Measurements from ENCODE around the gene MXI1.

MXI1 gene

GRCh38 chr10:110212119-110213006 lies 5.0 kb downstream of the MXI1 start:
- H3K27ac ChIP-seq = peak overlapping the region; percentile 75
- DNase-seq (ENCODE audit: low read depth, low spot score) = no peak

- H3K27ac ChIP-seq = no peak overlapping the region
Measured at GRCh38 chr10:110214371-110214826, 7.0 kb downstream of the MXI1 start.

GRCh38 chr10:110215286-110216170 lies 8.1 kb downstream of the MXI1 start:
- no peak overlapping the region for H3K27ac ChIP-seq
- no peak for DNase-seq (ENCODE audit: low read depth, low spot score)

More at GRCh38 chr10:110214371-110214826, 7.0 kb downstream of the MXI1 start:
- no peak for DNase-seq (ENCODE audit: low read depth, low spot score)

GRCh38 chr10:110216240-110216639 lies 8.8 kb downstream of the MXI1 start:
- H3K27ac ChIP-seq = no peak overlapping the region
- no peak for DNase-seq (ENCODE audit: low read depth, low spot score)

GRCh38 chr10:110216942-110217661 lies 9.7 kb downstream of the MXI1 start:
- no peak for DNase-seq (ENCODE audit: low read depth, low spot score)

GRCh38 chr10:110217662-110218008 lies 10.2 kb downstream of the MXI1 start:
- DNase-seq (ENCODE audit: low read depth, low spot score) = no peak
- H3K27ac ChIP-seq = no peak overlapping the region

More at GRCh38 chr10:110216942-110217661, 9.7 kb downstream of the MXI1 start:
- H3K27ac ChIP-seq = no peak overlapping the region

- no peak overlapping the region for H3K27ac ChIP-seq
- no peak for DNase-seq (ENCODE audit: low read depth, low spot score)
Measured at GRCh38 chr10:110218632-110219031, 11.2 kb downstream of the MXI1 start.

GRCh38 chr10:110219884-110220283 lies 12.5 kb downstream of the MXI1 start:
- H3K27ac ChIP-seq = no peak overlapping the region
- DNase-seq (ENCODE audit: low read depth, low spot score) = no peak

- no peak for DNase-seq (ENCODE audit: low read depth, low spot score)
- H3K27ac ChIP-seq = no peak overlapping the region
Measured at GRCh38 chr10:110220398-110220797, 13.0 kb downstream of the MXI1 start.

- no peak for DNase-seq (ENCODE audit: low read depth, low spot score)
- H3K27ac ChIP-seq = no peak overlapping the region
Measured at GRCh38 chr10:110221044-110221720, 13.8 kb downstream of the MXI1 start.

GRCh38 chr10:110221721-110222261 lies 14.4 kb downstream of the MXI1 start:
- no peak overlapping the region for H3K27ac ChIP-seq
- no peak for DNase-seq (ENCODE audit: low read depth, low spot score)

- no peak for DNase-seq (ENCODE audit: low read depth, low spot score)
- H3K27ac ChIP-seq = no peak overlapping the region
Measured at GRCh38 chr10:110222641-110223297, 15.4 kb downstream of the MXI1 start.

- H3K27ac ChIP-seq = no peak overlapping the region
- DNase-seq (ENCODE audit: low read depth, low spot score) = no peak
Measured at GRCh38 chr10:110223298-110223925, 16.0 kb downstream of the MXI1 start.

- H3K27ac ChIP-seq = peak overlapping the region; percentile 69
Measured at GRCh38 chr10:110224992-110225391, 17.6 kb downstream of the MXI1 start.

GRCh38 chr10:110225441-110225755 lies 18.0 kb downstream of the MXI1 start:
- peak overlapping the region; percentile 69 for H3K27ac ChIP-seq
- no peak for DNase-seq (ENCODE audit: low read depth, low spot score)

More at GRCh38 chr10:110224992-110225391, 17.6 kb downstream of the MXI1 start:
- no peak for DNase-seq (ENCODE audit: low read depth, low spot score)

- DNase-seq (ENCODE audit: low read depth, low spot score) = no peak
- peak overlapping the region; percentile 69 for H3K27ac ChIP-seq
Measured at GRCh38 chr10:110225756-110226542, 18.5 kb downstream of the MXI1 start.

GRCh38 chr10:110226543-110226925 lies 19.1 kb downstream of the MXI1 start:
- DNase-seq (ENCODE audit: low read depth, low spot score) = no peak
- peak overlapping the region; percentile 69 for H3K27ac ChIP-seq
